Epithelial cell of proximal tubule (primary cell): ENCODE results near the gene DCT. TPM values are rescaled to one million over a fixed set of nuclear protein-coding genes. Genes with fewer than 3 reads are reported as not detected.

Experiments used
- DNase-seq: peaks from one replicate; pipeline ENCODE4 v3.0.0-alpha.2; 2011; ENCODE audit warnings: low read depth
- H3K4me3 ChIP-seq: 2 replicates; pipeline ENCODE4 v1.5.1; 2011; ENCODE audit warnings: low read depth, mild to moderate bottlenecking, low read length
- CTCF ChIP-seq: conservative IDR thresholded peaks from 2 replicates; pipeline ENCODE4 v1.5.1; 2012; ENCODE audit warnings: low read depth, mild to moderate bottlenecking, low read length
- total RNA-seq: library from RNA; depleted of rRNA; stranded (reverse); fragments of >200 nt; gene quantifications from 2 replicates; pipeline ENCODE4 v1.2.3, GENCODE V29; 2015

DCT gene
- total RNA-seq, 1 donor from 2014 or later = not detected

DNA sequence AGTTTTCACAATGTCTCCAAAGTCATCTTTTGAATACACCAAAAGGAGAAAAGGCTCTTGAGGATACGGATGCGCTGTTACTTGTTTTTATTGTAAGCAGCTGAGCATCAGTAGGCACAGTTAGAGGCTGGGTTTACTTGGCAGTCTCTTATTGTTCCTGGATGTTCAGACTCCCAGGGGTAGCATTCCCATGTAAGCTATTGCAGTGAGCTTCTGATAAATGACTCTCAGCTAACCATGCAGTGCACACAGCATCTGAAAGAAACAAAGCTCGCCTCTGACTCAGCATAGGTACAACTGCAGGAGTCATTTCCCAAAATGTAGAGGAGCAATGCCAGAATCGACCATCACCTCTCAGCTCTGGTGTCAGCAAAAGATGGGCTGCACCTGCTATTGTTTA lies 84.8 kb downstream of the DCT start:
- no peak for DNase-seq

DNA sequence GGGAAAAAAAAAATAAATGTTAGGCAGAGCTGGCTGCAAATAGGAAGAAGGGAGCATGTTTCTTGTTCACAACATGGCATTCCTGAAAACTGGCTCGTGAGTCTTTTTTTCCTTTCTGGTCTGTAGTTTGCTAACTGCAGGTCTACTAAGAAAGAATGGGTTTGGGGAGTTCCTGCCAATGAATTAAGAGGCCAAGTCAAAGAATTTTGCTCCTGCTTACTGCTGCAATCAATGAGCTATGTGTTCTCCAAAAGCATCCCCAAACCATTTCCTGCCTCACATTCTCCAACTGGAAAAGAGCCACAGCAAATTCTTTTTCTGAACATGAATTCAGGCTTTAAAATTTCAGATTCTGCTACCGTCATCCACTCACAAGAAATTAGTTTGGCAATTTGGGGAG lies 88.6 kb downstream of the DCT start:
- DNase-seq = no peak
- TF ChIP-seq CTCF = no peak
- no peak overlapping the region for H3K4me3 ChIP-seq

More for the DNA sequence above, 84.8 kb downstream of the DCT start:
- no peak for TF ChIP-seq CTCF
- no peak overlapping the region for H3K4me3 ChIP-seq

DNA sequence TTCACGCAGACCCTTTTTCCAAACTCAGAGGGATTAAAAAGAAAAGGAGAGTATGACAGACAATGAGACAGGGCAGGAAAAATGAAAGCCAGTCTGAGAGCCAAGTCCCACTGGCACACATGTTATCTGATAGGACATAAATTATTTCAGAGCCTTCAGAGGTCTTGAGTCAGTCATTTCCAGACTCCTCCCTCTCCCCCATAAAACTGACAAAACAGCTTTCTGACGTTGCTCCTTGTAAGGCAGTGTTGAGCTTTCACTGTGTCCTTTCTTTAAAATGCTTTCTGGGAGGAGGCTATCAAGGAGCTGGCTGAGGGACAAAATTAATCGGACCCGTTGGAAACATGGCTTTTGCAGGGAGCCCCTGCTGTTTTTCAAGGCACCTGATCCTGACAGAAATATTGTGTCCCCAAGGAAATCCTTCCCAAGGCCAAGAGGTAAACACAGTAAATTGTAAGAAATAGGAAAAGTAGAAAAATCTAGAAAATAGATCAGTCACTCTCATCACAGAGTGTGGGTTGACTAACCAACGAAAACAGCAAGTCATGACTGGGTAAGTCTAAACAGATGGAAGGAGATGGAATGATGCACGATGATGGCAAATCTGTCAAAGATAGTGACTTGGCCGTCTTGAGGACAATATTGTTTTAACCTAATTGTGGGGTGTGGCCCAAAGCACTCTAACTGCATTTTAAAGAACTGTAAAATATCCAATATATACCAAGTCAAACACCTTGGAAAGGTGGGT lies 89.7 kb downstream of the DCT start:
- no peak for TF ChIP-seq CTCF
- no peak overlapping the region for H3K4me3 ChIP-seq
- DNase-seq = no peak

GRCh38 chr13:94387047-94387446 lies 92.4 kb downstream of the DCT start:
- no peak for TF ChIP-seq CTCF
- H3K4me3 ChIP-seq = no peak overlapping the region

More at GRCh38 chr13:94387047-94387446, 92.4 kb downstream of the DCT start:
- DNase-seq = no peak

Other genes starting within 250 kb of the DCT start
- gene TGDS, start 116.5 kb upstream of the DCT start, total RNA-seq = 12.2 and 13.8 TPM in 2 replicates
- gene GPR180, start 122.2 kb upstream of the DCT start, total RNA-seq = 8.2 and 9.8 TPM in 2 replicates
- gene SOX21, start 232.9 kb upstream of the DCT start, total RNA-seq = 0.40 TPM in 1 of 2 replicates, not detected in the other